Small intestine (tissue), 7 donors: ENCODE results near the gene HOXB13. TPM values are rescaled to one million over a fixed set of nuclear protein-coding genes. Genes with fewer than 3 reads are reported as not detected.

Source experiments
- DNase-seq, 2 donors: peaks; one replicate each; pipeline versions ENCODE4 v3.0.0 to v3.0.0-alpha.2; 2013
- FAIRE-seq: peaks from 2 replicates; lab custom pipeline; 2012; peaks lifted over from hg19 to GRCh38; lab: Jason Lieb, UNC
- H3K27ac ChIP-seq, 3 donors: one replicate each; pipeline ENCODE4 v1.5.1; 2013; ENCODE audit warnings: low read length in 2 of 3, mild to moderate bottlenecking in 2 of 3, control low read depth in 1 of 3, inconsistent platforms in 1 of 3, low read depth in 1 of 3, moderate library complexity in 1 of 3
- H3K27me3 ChIP-seq, 3 donors: one replicate each; pipeline ENCODE4 v1.6.1; 2013; ENCODE audit warnings: low read length in 3 of 3, inconsistent platforms in 1 of 3; ENCODE audit not compliant: control insufficient read depth in 3 of 3, insufficient read depth in 3 of 3
- H3K36me3 ChIP-seq, 3 donors: one replicate each; pipeline ENCODE4 v1.6.1; 2013; ENCODE audit warnings: low read length in 3 of 3, inconsistent platforms in 1 of 3, low read depth in 1 of 3, mild to moderate bottlenecking in 1 of 3, moderate library complexity in 1 of 3; ENCODE audit not compliant: control insufficient read depth in 3 of 3, insufficient read depth in 2 of 3
- H3K4me1 ChIP-seq, 3 donors: one replicate each; pipeline ENCODE4 v1.6.1; 2013; ENCODE audit warnings: low read length in 2 of 3, inconsistent platforms in 1 of 3, low read depth in 1 of 3, mild to moderate bottlenecking in 1 of 3, moderate library complexity in 1 of 3; ENCODE audit not compliant: control insufficient read depth in 3 of 3, insufficient read depth in 2 of 3
- H3K4me3 ChIP-seq, 3 donors: one replicate each; pipeline ENCODE4 v1.5.1; 2013; ENCODE audit warnings: low read length in 3 of 3, control low read depth in 1 of 3, inconsistent platforms in 1 of 3, low read depth in 1 of 3, mild to moderate bottlenecking in 1 of 3, moderate library complexity in 1 of 3
- H3K9me3 ChIP-seq, 2 donors: one replicate each; pipeline ENCODE4 v1.6.1; 2013; ENCODE audit warnings: low read depth in 1 of 2, low read length in 1 of 2; ENCODE audit not compliant: control insufficient read depth in 2 of 2, insufficient read depth in 1 of 2
- WGBS, 3 donors: extraction: QIAGEN DNeasy Blood & Tissue Kit; methylation state at CpG; one replicate each; pipeline ENCODE4 v1.1.7; 2013; 5-methylcytosine and 5-hydroxymethylcytosine counted together
- polyA plus RNA-seq, 4 donors: library from polyadenylated mRNA; stranded (reverse) in 3 of 4; unstranded in 1 of 4; fragments of 200-250 nt in 3 of 4; fragments of 120-200 nt in 1 of 4; gene quantifications; one replicate each; pipeline versions ENCODE4 v1.2.1 to v1.2.3, GENCODE V29; 2013
- donor health status: healthy with polysubstance abuse.
- donor health status: control.
- donor health status: control.
- donor health status: Bipolar disorder and iron deficiency.
- donor health status: healthy.

Gene HOXB13
- polyA plus RNA-seq, 4 donors = 0.22 TPM; not detected in 3

- Histone ChIP-seq H3K4me3 (no peak overlapping the region), H3K4me1 (no peaks in the 10 kb centered on the region), H3K9me3 (no peaks in the 10 kb centered on the region), H3K27me3 (peaks cover 5 to 84% (median 18%) of the 10 kb centered on the region in 3 donors), H3K27ac (no peak overlapping the region), H3K36me3 (no peaks in the 10 kb centered on the region)
- FAIRE-seq = no peak
- no peak for DNase-seq
- 53 to 61% (median 55%) methylated on average over 4 of the region's 4 CpGs for WGBS, 3 donors
Observed at GRCh38 chr17:48711128-48711527, 17.4 kb downstream of the HOXB13 start.

DNA sequence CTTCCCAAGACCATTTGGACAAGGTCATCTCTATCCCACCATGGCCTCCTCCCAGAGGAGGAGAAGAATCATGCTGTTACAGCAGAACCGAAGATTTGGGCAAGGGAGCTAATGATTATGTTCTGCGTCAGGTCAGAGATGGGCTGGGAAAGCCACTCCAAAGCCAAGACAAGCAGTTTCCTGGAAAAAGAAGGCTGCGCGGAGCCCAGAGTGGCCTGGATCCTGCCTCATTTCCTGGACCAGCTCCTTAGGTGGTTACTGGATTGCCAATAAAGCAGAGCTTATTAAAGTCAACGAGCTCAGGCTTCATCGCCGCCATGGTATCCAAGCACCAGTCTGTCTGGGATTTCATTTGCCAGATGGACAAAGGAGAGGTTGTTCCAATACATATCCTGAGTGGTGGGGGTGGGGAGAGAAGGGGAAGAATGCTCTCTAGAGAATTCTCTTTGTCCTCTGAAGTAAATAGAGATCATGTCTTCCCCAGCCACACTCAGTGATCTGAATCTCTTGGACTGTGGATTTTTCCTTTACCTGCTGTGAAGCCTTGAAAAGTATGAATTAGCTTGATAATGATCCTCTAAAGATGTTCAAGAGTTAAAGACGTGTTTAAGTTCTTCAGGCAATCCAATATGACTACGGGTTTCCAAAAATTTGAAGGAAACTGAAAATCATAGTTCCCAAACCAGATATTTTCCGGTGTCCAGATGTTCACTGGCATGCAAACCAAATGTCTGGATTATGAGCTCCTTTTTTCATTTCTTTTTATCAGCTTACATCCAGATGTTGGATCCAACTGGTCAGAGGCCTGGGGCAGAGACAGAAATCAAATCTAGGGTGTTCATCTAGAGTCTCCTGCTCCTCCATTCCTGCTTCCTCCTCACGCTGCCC, 23.9 kb downstream of the HOXB13 start:
- no peak for FAIRE-seq
- no peak for DNase-seq
- Histone ChIP-seq H3K4me1 (no peaks in the 10 kb centered on the region), H3K4me3 (no peak overlapping the region), H3K36me3 (no peaks in the 10 kb centered on the region), H3K27ac (no peak overlapping the region), H3K27me3 (peaks cover 0 to 72% (median 18%) of the 10 kb centered on the region in 3 donors), H3K9me3 (no peaks in the 10 kb centered on the region)
- WGBS, 3 donors = 73 to 78% (median 75%) methylated on average over 11 of the region's 11 CpGs

GRCh38 chr17:48701864-48702532, 26.6 kb downstream of the HOXB13 start:
- Histone ChIP-seq H3K4me1 (no peaks in the 10 kb centered on the region), H3K27me3 (peaks cover 0 to 50% (median 16%) of the 10 kb centered on the region in 3 donors), H3K9me3 (no peaks in the 10 kb centered on the region), H3K36me3 (no peaks in the 10 kb centered on the region), H3K4me3 (no peak overlapping the region), H3K27ac (no peak overlapping the region)
- no peak for FAIRE-seq
- 89 to 94% (median 90%) methylated on average over 10 of the region's 10 CpGs for WGBS, 3 donors
- no peak for DNase-seq

- H3K4me1 ChIP-seq = no peaks in the 10 kb centered on the region
- no peak overlapping the region for H3K27ac ChIP-seq
- peaks cover 0 to 6% of the 10 kb centered on the region in 2 donors for H3K9me3 ChIP-seq
- FAIRE-seq = no peak
- H3K36me3 ChIP-seq = no peaks in the 10 kb centered on the region
- DNase-seq = no peak
- H3K4me3 ChIP-seq = no peak overlapping the region
- 21 to 33% (median 32%) methylated on average over 1 of the region's 1 CpG for WGBS, 3 donors
- peaks cover 0 to 28% (median 5%) of the 10 kb centered on the region in 3 donors for H3K27me3 ChIP-seq
Observed at GRCh38 chr17:48693178-48693577, 35.4 kb downstream of the HOXB13 start.

DNA sequence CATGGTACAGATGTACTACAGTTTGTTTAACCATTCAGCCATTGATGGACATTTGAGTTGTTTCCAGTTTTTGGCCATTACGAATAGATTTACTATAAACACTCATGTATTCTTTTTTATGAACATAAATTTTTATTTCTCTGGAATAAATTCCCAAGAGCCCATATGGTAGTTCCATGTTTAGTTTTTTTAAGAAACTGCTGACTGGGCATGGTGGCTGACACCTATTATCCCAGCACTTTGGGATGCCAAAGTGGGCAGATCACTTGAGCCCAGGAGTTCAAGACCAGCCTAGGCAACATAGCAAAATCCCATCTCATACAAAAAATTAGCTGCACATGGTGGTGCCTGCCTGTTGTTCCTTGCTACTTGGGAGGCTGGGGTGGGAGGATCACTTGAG, 36.5 kb downstream of the HOXB13 start:
- Histone ChIP-seq H3K9me3 (peaks cover 0 to 6% of the 10 kb centered on the region in 2 donors), H3K36me3 (no peaks in the 10 kb centered on the region), H3K27ac (no peak overlapping the region), H3K4me3 (no peak overlapping the region), H3K27me3 (peaks cover 0 to 27% (median 8%) of the 10 kb centered on the region in 3 donors), H3K4me1 (no peaks in the 10 kb centered on the region)
- DNase-seq = no peak
- WGBS, 3 donors = 84 to 95% (median 86%) methylated on average over 1 of the region's 1 CpG
- FAIRE-seq = no peak

DNA sequence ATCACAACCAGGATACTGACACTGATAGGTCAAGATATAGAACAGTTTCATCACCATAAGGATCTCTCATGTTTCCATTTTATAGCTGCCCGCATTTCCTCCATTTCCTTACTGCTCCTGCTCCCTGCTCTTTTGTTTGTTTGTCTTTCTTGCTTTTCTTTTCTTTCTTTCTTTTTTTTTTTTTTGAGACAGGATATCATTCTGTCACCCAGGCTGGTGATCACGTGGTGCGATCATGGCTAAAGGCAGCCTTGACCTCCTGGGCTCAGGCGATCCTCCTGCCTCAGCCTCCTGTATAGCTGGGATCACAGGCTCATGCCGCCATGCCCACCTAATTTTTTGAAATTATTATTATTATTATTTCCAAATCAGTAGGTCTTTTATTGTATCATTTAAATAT, 37.9 kb downstream of the HOXB13 start:
- 79 to 89% (median 81%) methylated on average over 5 of the region's 5 CpGs for WGBS, 3 donors
- peaks cover 0 to 19% (median 5%) of the 10 kb centered on the region in 3 donors for H3K27me3 ChIP-seq
- DNase-seq (no peak), FAIRE-seq (no peak)
- no peaks in the 10 kb centered on the region for H3K36me3 ChIP-seq
- H3K9me3 ChIP-seq = peaks cover 0 to 6% of the 10 kb centered on the region in 2 donors
- no peaks in the 10 kb centered on the region for H3K4me1 ChIP-seq
- no peak overlapping the region for H3K27ac ChIP-seq
- H3K4me3 ChIP-seq = no peak overlapping the region

GRCh38 chr17:48681609-48682008, 46.9 kb downstream of the HOXB13 start:
- FAIRE-seq (no peak), DNase-seq (no peak)
- Histone ChIP-seq H3K36me3 (no peaks in the 10 kb centered on the region), H3K4me1 (peaks cover 0 to 3% (median 0%) of the 10 kb centered on the region in 3 donors), H3K27ac (no peak overlapping the region), H3K9me3 (no peaks in the 10 kb centered on the region), H3K4me3 (no peak overlapping the region), H3K27me3 (peaks cover 2 to 44% (median 11%) of the 10 kb centered on the region in 3 donors)
- 82 to 85% (median 84%) methylated on average over 1 of the region's 1 CpG for WGBS, 3 donors

GRCh38 chr17:48679385-48680096, 49.0 kb downstream of the HOXB13 start:
- WGBS, 3 donors = 65 to 84% (median 74%) methylated on average over 5 of the region's 5 CpGs
- H3K36me3 ChIP-seq = no peaks in the 10 kb centered on the region
- H3K27me3 ChIP-seq = peaks cover 2 to 51% (median 12%) of the 10 kb centered on the region in 3 donors
- no peak for FAIRE-seq
- H3K4me3 ChIP-seq = no peak overlapping the region
- peaks cover 0 to 3% (median 0%) of the 10 kb centered on the region in 3 donors for H3K4me1 ChIP-seq
- no peak overlapping the region for H3K27ac ChIP-seq
- DNase-seq = no peak
- no peaks in the 10 kb centered on the region for H3K9me3 ChIP-seq
